HG03565 (cell line): ENCODE measurements around the gene COL1A1.

ENCODE experiments used
- ATAC-seq: cut with Tn5 transposase; IDR thresholded peaks from one replicate; pipeline ENCODE4 v1.9.1; 2021; ENCODE audit warnings: mild to moderate bottlenecking, moderate library complexity; ENCODE audit not compliant: unreplicated experiment

COL1A1 gene

DNA sequence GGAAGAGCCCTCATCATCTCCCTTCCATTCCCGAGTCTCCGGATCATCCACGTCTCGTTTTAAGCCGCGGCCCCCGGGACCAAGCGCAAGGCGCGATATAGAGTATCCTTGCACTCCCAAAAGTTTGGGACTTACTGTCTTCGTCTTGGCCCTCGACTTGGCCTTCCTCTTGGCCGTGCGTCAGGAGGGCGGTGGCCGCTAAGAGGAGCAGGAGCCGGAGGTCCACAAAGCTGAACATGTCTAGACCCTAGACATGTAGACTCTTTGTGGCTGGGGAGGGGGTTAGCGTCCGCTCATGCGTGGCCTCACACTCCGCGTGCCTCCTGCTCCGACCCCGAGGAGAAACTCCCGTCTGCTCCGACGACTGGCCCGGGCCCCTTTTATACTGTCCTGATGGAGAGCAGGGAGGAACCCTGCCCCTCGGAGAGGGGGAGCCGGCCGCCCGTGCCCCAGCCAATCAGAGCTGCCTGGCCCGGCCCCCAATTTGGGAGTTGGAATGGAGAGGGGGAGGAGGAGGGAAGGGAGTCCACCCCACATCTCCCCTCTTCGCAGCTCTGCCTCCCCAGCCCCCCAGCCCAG is at the start of gene COL1A1:
Gene COL1A1, minus strand, starts transcription at position 356 of the 579 bp plus-strand sequence. Its CDS starts 118 bp downstream, at position 238.
- no peak for ATAC-seq

DNA sequence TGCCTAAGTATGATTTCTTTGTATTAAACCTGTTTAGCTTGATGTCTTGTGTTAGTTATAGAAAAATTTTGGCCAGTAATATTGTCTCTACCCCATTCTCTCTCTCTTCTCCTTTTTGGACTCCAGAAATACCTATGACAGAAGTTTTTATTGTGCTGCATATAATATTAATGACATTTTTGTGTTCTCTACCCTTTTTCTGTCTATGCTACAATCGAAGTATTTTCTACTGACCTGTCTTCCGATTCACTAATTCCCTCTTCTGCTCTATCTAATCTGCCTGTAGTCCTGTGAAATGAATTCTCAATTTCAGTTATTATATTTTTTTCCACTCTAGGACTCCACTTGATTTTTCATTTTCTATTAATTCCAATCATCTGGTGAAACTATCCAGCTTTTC is 46.8 kb upstream of the COL1A1 start:
- ATAC-seq = no peak

DNA sequence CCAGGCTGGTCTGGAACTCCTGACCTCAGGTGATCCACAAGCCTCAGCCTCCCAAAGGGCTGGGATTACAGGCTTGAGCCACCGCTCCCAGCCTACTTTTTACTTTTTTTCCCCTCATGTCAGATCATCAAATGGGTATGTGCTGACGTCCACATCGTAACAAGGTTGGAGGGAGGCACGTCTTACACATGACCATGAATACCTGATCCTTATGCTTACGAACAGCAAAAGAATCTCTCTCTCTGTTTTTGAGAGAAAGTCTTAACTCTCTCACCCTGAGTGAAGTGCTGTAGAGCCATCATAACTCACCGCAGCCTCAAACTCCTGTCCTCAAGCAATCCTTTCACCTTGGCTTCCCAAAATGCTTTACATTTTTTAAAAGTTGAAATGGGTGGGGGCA is 43.3 kb upstream of the COL1A1 start:
- no peak for ATAC-seq

DNA sequence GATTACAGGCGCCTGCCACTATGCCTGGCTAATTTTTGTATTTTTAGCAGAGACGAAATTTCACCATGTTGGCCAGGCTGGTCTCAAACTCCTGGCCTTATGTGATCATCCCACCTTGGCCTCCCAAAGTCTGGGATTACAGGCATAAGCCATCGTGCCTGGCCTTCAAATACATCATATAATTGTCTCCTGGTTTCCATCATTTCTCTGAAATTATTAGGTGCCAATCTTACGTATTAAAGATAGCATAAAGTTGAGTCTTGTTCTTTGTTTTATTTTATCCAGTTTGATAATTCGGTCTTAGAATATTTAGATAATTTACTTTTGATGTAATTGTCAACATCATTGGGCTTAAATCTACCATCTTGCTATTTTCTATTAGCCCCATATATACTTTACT is 40.0 kb upstream of the COL1A1 start:
- ATAC-seq = no peak

DNA sequence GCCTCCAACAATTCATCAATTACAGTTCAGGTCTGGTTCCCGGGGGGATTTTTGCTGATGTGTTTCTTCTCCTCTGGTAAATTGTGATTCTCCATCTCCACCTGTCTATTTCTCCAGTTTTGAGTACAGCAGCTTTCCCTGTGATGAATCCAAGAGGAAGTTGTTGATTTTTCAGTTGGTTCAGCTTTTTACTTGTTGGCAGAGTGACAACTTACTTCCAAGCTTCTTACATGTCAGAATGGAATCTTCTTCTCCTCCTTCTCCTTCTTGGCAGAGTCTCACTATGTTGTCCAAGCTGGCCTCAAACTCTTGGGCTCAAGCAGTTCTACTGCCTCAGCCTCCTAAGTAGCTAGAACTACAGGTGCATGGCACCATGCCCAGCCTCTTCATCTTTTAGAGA is 39.4 kb upstream of the COL1A1 start:
- no peak for ATAC-seq

DNA sequence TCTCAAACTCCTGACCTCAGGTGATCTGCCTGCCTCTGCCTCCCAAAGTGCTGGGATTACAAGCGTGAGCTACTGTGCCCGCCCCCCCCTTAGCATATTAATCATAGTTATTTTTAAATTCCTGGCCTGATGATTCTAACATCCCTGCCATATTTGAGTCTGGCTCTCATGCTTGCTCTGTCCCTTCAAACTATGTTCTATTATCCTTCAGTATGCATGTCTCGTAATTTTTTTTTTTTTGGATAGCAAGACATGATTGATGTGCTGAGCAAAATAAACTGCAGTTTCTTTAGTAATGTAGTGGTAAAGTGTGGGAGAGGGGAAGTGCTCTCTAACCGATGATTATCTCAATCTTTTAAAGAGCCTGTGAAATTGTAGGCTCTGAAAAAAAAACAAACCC is 38.5 kb upstream of the COL1A1 start:
- no peak for ATAC-seq

DNA sequence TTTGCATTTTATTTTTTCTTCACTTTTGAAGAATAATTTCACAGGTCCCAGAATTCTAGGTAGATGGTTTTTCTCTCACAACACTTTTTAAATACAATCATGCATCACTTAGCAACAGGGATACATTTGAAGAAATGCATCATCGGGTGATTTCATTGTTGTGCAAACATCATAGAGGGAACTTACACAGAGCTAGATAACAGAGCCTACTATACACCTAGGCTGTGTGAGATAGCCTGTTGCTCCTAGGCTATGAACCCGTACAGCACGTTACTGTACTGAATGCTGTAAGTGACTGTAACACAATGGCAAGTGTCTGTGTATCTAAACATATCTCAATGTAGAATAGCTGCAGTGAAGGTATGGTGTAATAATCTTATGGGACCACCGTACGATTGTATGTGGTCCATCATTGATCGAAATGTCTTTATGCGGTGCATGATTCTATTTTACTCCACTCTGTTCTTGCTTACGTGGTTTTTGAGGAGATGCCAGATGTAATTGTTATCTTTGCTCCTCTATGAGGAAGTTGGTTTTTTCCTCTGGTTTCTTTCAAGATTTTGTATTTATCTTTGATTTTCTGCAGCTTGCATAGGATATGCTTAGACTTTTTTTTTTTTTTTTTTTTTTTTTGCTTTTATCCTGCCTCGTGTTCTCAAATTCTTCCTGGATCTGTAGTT is 37.3 kb upstream of the COL1A1 start:
- no peak for ATAC-seq

DNA sequence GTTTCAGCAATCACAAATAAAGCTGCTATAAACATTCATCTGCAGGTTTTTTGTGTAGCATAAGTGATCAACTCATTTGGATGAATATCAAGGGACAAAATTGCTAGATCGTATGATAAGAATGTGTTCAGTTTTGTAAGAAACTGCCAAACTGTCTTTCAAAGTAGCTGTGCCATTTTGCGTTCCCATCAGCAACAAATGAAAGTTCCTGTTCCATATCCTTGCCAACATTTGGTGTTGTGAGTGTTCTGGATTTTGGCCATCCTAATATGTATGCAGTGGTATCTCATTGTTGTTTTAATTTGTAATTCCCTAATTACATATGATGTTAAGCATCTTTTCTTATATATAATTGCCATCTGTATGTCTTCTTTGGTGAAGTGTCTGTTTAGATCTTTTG is 36.5 kb upstream of the COL1A1 start:
- ATAC-seq = no peak

DNA sequence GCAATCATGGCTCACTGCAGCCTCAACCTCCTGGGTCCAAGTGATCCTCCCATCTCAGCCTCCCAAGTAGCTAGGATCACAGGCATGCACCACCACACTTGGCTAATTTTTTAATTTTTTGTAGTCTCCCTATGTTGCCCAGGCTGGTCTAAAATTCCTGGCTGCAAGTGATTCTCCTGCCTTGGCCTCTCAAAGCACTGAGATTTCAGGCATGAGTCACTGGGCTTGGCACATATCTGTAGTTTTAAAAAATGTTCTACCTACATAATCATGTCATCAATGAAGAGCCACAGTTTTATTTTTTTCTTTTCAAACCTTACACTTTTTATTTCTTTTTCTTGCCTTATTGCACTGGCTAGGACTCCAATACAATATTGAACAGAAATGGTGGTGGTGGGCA is 33.1 kb upstream of the COL1A1 start:
- ATAC-seq = no peak

DNA sequence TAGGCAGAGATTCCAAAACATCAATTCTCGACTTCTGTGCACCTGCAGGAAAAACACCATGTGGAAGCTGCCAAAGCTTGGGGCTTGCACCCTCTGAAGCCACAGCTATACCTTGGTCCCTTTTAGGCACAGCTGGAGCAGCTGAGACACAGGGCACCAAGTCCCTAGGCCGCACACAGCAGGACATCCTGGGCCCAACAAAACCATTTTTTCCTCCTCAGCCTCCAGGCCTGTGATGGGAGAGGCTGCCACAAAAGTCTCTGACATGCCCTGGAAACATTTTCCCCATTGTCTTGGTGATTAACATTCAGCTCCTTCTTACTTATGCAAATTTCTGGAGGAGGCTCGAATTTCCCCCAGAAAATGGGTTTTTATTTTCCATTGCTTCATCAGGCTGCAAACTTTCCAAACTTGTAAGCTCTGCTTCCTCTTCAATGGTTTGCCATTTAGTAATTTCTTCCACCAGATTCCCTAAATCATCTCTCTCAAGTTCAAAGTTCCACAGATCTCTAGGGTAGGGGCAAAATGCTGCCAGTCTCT is 24.3 kb upstream of the COL1A1 start:
- no peak for ATAC-seq

DNA sequence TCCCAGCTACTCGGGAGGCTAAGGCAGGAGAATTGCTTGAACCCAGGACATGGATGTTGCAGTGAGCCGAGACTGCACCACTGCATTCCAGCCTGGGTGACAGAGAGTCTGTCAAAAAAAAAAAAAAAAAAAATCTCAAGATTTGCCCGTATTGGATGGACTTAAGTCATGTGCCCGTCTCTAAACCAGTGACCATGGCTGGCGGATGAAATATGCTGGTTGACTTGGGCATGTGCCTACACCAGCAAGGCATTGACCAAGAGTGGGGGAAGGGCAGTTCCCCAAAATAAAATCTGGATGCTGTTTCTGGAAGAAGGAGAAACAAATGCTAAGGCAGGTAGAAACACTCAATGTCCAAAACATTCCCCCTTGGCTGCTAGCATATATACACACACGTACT is 21.5 kb upstream of the COL1A1 start:
- no peak for ATAC-seq

DNA sequence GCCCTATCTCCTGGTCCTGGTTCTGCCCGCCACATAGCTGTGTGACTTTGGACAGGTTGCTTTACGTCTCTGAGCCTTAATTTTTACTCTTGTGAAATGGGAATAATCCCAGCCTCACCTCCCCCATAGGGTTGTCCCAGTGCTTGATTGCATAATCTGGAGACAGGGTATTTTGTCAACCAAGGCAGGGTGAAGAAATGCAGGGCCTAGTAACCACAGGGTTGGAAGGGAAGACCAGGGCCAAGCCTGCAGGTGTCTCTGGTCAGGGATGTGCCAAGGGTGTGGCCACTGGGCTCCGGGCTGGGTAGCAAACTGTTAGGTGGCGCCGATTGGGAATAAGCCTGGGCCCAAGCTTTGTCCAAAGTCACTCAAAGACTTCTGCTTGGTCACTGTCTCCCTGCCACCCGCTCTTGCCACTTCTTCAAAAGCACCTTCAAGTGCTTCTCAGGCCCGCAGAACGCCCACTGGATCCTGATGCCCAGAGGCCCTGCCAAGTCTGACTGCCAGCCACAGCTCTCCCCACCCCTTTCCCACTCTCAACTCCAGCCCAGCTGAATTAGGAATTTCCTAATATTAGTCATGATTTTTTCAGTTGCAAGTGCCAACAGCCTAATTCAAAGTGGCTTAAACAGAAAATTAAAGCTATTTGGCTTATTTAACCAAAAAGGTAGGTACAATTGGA is 20.6 kb upstream of the COL1A1 start:
- no peak for ATAC-seq

DNA sequence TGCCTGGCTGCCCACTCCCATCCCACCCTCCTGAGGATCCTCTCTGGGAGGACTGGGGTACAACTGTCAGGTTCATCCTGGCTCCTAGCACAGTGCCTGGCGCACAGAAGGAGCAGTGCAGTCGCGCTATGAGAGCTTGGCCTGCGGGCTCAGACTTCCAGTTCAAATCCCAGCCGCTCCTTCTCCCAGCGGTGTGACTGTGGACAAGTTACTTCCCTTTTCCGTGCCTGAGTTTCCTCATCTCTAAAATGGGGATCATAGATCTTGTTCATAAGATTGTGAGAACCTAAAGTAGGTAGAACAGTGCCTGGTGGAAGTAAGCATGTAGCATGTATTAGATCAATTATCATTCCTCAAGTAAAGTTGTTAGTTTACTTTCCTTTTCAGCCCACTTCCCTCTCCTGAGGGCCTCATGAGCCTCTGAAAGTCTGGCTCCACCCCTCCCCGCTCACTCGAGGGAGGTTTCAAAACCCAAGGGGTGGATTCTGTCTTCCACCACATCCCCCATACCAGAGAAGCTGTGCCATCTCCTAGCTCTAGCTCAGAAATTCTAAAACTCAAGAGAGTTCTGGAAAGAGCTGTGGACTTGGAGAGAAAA is 19.9 kb upstream of the COL1A1 start:
- no peak for ATAC-seq

DNA sequence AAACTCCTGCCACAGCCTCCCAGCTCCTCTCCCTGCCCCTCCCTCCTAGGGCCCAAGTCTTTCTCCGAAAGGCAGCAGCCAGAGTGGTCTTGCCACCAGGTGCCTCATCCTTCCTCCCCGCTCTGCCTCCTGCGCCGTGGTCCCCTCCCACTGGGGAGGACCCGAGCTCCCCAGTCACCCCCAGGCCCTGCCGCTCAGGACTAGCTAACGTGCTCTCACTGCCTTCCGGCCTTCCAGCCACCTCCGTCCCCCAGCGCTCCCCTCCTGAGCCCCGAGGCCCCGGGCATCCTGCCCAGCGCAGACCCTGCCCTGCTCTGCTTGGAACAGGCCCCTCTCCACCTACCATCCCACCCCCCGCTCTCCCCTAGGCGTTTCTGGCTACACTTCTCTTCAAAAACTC is 19.4 kb upstream of the COL1A1 start:
- no peak for ATAC-seq

DNA sequence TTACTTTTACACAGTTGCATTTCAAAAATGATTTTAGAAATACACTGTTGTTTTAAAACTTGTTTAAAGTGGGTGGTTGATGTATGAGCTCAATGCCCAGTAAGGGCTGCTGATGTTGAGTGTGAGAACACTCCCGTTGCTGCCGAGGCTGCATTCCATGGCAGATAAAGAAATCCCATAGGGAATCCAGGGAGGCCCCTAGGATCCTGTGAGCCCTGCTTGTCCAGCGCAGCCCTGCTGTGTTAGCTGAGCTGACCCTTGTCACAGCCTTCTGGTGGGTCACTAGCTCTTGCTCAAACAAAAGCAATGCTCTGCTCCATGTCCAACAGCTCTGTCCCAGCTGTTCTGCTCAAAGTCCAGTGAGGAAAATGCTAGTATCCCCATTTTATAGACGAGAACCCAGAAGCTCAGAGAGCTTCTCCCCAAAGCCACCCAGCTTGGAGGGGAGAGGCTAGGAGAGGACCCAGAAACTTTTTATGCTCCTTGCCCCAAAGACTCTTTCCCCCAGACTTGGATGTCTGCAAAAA is 18.6 kb upstream of the COL1A1 start:
- no peak for ATAC-seq

DNA sequence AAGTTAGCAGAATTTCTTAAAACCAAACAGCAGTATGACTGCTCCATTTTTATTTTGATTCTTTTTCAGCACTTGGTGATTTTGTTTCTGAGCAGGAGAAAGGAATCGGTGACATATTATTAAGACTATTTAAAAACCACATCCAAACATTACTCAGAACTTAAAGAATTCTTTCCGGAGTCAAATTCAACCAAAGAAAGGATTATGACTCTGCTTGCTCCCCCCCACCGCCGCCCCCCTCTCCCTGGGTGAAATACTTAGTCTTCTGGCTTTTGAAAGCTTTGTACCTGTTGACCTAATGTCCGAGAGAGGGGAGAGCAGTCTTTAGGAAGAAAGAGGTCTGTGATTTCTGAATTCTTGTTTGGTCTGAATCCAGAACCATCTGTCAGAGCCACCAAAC is 17.9 kb upstream of the COL1A1 start:
- ATAC-seq = no peak

DNA sequence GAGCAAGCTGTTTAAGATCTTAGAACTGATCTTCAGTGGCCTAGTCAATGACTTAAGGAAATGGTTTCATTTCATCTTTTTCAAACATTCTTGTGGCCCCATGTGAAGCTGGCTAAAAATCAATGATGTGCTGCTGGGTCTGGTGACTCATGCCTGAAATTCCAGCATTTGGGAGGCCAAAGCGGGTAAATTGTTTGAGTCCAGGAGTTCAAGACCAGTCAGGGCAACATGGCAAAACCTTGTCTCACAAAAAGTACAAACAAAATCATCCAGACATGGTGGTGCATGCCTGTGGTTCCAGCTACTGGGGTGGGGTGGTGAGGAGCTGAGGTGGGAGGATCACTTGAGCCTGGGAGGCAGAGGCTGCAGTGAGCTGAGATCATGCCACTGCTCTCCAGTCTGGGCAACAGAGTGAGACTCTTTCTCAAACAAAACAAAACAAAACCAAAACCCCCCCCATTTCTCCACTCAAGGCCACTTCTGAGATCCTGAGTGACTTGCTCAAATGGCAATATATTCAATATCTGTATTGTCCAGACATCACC is 17.4 kb upstream of the COL1A1 start:
- no peak for ATAC-seq

DNA sequence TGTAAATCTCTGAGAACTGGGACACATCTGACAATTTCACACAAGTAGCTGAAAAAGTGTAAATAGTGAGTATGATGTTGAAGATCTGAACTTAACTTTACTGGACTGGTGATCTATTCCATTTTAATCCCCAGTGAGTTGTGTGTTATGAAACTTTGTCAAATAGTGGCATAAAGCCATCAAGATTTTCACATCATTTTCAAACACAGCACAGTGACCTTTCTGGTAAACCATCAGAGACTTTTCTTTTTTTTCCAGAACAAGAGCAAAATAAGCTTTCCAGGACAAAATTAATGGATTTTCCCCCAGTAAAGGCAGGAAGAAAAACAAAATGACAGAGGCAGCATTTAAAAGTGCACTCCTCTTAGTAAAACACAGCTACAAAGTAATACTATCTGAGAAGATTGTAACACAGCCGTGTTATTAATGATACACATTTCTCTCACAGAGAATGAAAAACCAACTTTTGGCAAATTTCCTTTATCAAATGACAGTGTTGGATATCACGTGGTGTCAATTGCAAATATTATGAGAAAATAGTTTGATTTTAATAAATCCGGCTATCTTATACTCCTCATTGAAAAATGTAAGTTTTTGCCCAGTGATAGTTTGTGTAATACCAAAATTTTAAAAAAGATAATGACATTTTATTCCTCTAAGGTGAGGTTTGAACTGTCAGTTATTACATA is 16.8 kb upstream of the COL1A1 start:
- ATAC-seq = no peak

DNA sequence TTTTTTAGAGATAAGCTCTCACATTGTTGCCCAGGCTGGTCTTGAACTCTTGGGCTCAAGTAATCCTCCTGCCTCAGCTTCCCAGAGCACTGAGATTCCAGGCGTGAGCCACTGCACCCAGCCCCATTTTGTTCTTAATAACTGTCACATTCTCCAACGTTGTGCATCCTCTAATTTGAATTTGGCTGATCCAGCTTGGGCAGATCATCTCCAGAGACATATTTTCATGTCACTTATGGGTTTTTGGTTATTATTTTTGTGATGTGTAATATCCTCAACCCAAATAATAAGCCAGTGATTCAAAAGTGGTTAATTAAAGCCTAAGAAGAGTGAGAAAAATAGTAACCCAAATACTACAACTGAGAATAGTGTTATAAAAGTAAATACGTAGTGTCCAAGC is 16.2 kb upstream of the COL1A1 start:
- no peak for ATAC-seq

DNA sequence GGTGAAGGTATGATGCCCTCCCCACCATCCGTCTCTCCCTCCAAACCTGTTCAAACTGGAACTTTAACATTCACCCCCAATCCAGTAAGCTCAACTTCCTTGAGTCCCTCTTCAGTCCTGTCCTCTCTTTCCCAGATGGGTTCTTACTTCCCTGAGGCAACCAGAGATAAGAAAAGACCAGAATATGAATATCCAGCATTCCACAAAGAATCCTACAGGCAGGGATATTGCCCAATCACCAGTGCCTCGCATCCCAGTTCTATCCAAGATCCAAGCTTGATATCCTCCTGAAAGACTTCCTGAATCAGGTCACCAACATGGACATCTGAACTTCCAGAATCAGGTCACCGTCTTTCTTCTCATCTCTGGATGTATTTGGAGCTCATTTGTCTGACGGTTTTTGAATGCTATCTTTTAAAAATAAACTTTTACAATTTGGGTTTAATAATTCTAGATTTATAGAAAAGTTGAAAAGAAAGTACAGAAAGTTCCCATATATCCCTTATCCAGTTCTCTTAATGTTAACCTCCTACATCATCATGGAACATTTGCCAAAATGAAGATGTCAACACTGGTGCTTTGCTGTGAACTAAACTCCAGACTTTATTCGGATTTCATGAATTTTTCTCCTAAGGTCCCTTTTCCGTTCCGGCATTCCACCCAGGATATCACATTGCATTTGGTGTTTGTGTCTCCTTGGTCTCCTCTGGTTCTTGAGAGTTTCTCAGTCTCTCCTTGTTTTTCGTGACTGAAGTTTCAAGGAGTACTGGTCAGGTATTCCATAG is 13.7 kb upstream of the COL1A1 start:
- ATAC-seq = no peak
